ENCODE results near the gene EFCAB12.

EFCAB12 gene

GRCh38 chr3:129448186-129448895, 19.9 kb upstream of the EFCAB12 start:
- no peak for DNase-seq (ENCODE audit: low read depth)
- no peak overlapping the region for H3K4me3 ChIP-seq (ENCODE audit: low read depth, low read length)

DNA sequence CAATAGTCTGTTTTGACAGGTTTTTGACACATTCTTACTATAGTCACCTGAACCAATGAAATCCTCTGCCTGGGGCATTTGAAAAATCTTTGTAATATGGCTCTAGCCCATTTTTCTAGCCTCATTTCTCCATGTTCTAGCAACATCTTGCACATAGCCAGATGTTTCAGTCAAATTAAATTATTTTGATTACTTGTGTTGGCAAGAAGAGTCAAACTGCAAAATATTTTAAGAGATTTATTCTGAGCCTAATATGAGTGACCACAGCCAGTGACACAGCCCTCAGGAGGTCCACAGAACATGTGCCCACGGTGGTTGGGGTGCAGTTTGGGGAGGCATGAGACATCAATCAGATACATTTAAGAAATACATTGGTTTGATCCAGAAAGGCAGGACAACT, 18.5 kb upstream of the EFCAB12 start:
- no peak for DNase-seq (ENCODE audit: low read depth)
- no peak overlapping the region for H3K4me3 ChIP-seq (ENCODE audit: low read depth, low read length)

DNA sequence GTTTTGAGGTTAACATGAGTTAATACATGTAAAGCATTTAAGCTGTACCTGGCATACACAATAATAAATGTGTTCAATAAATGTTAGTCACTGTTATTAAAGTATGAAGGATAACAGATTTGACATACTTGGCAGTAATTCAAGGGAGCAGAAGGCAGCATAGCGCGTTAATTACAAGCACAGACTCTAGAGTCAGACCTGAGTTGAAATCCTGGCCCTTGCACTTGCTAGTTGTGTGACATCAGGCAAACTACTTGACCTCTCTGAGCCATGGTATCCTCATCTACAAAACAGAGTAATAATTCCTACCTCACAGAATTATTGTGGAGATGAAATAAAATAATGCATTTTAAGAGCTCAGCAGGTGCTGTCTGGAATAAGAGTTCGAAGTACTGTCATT, 17.0 kb upstream of the EFCAB12 start:
- H3K4me3 ChIP-seq (ENCODE audit: low read depth, low read length): no peak overlapping the region
- DNase-seq (ENCODE audit: low read depth): no peak

DNA sequence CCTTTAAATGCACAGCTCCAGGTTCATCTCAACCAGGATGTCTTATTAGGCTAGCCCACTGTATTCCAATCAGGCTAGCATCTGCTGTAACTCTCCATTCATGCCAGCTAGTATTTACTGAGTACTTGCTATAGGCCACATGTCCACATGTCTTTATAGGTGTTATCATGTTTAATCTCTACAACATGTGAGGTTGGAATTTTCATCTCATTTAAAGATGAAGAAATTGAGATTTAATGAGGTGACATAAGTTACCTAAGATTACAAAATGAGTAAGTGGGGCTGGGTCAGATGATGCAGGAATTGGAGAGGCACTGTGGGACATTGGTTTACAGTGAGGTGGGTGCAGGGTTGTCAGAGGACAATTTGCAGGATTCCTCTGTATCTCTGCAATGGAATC, 14.5 kb upstream of the EFCAB12 start:
- no peak overlapping the region for H3K4me3 ChIP-seq (ENCODE audit: low read depth, low read length)
- DNase-seq (ENCODE audit: low read depth): no peak

DNA sequence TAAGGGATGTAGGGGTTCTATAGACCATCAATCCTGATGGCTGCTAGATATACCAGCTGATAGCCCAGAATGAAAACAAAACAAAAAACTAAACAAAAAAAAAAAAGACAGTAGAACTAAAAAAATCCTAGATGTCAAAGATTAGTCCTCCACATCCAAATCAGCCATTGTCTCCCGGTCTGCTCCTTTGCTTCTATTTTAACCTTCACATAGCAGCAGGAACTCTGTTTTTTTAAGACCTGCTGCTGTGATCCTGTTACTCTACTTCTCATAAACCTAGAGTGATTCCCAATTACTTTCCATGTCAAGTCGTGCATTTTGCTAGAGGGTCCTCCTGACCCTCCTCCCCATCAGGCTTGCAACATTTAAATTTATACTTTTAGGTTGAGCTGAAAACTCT, 14.1 kb upstream of the EFCAB12 start:
- no peak for DNase-seq (ENCODE audit: low read depth)
- H3K4me3 ChIP-seq (ENCODE audit: low read depth, low read length): no peak overlapping the region

DNA sequence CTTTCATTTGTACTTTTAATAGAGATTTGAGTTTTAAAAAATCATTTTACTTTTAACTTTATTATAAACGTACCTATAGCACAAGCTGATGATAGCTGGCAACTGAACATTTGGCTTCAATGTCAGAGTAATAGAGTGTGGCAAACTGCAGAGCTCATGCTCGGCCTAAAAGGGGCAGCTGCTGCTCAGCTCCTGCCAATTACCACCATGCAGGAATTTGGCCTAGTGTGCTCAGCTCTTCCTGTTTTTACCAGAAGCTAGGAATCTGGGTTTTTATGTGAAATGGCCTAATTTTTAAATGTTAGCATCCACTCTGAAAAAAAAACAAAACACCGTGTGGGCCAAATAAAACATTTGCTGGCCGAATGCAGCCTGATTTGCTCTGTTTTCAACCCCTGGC, 13.3 kb upstream of the EFCAB12 start:
- H3K4me3 ChIP-seq (ENCODE audit: low read depth, low read length): peak overlapping the region; percentile 24
- DNase-seq (ENCODE audit: low read depth): no peak

DNA sequence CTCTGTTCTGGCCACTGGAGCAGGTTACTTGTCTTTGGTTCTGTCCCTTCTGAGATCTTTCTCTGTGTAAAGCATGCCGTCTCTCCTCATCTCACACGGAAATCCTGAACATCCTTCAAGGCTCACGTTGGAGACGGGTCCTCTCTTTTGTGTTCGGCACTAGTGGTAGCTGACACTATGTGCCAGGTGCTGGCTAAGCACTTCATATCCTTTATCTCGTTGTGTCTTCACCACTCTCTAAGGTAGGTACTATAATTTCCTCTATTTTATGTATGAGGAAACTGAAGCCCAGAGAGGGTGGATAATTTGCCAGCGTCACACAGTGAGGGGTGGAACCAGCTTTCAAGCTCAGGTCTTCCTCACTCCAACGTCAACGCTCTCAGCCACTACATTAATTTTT, 12.8 kb upstream of the EFCAB12 start:
- H3K4me3 ChIP-seq (ENCODE audit: low read depth, low read length): peak overlapping the region; percentile 100
- DNase-seq (ENCODE audit: low read depth): no peak

GRCh38 chr3:129440618-129441190, 12.3 kb upstream of the EFCAB12 start:
- peak overlapping the region; percentile 100 for H3K4me3 ChIP-seq (ENCODE audit: low read depth, low read length)
- DNase-seq (ENCODE audit: low read depth): no peak

GRCh38 chr3:129439817-129440617, 11.6 kb upstream of the EFCAB12 start, which contains the start of the genes IFT122 and MBD4:
Gene IFT122 (plus strand): TSS chr3:129440224. CDS start chr3:129440331, 107 bp downstream.
Gene MBD4 (minus strand): TSS chr3:129439948. CDS start chr3:129439833, 115 bp downstream.
- peak within 1 kb of the TSS; percentile 100 for H3K4me3 ChIP-seq (ENCODE audit: low read depth, low read length)
- DNase-seq (ENCODE audit: low read depth): peak; percentile 99

DNA sequence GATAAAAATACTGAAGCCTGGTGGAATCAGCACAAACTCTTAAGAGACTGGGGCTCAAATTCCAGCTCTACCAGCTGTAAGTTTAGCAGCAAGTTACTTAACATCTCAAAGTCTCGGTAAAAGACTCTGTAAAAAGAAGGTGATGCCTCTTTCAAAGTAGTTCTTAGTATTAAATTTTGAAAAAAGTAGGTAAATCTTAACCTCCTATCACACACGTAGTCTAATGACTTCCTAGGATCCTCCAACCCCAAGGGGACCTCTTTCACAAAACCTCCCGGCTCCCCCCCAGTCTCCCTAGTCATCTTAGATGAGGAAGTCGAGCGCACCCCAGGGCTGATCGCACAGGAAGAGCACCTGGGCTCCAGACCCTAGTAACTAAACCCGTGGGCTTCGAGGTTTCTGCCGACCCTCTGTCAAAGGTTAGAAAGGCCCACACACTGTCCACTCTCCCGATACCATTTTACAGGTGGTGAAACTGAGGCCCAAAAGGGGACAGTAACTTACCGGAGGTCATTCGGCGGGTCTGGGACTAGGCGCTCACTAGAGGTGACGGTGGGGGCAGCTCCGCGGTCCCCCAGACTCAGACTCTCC, 10.9 kb upstream of the EFCAB12 start:
- no peak for DNase-seq (ENCODE audit: low read depth)
- peak overlapping the region; percentile 100 for H3K4me3 ChIP-seq (ENCODE audit: low read depth, low read length)

- no peak for DNase-seq (ENCODE audit: low read depth)
- no peak overlapping the region for H3K4me3 ChIP-seq (ENCODE audit: low read depth, low read length)
Measured at GRCh38 chr3:129435367-129435766, 6.9 kb upstream of the EFCAB12 start.

DNA sequence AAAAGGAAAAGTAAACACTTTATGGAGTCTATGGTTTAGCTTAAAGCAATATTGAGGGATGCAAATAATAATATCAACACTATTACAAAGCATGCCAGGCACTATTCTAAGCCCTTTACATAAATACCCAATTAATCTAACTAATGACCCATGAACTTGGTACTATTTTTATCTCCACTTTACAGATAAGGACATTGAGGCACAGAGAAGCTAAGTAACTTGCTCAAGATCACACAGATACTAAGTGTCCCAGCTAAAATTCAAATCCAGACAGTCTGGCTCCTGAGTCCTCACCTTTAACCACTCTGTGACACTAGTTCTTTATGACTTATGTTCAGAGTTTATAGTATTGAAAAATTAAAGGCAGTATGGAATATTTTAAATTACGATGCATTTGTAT, 5.7 kb upstream of the EFCAB12 start:
- no peak overlapping the region for H3K4me3 ChIP-seq (ENCODE audit: low read depth, low read length)
- DNase-seq (ENCODE audit: low read depth): no peak

- no peak for DNase-seq (ENCODE audit: low read depth)
Measured at GRCh38 chr3:129433565-129433964, 5.1 kb upstream of the EFCAB12 start.

DNA sequence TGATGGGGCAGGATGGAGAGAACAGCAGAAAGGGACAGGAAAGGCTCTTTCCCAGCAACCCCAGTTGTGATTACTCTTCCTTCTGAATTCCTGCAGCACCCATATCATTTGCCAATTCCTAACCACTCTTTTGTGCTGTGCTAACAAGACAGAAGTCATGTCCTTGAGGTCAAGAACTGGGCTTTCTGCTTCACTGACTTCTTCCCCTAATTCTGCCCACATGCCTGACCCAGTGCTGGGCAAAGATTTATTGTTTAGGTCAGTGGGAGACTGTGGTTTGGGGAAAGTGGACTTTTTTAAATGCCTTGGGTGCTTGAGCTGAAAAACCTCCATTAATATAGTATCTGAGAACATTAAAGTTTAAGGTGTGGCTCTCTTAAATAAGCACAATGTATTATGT, 4.2 kb upstream of the EFCAB12 start:
- no peak overlapping the region for H3K4me3 ChIP-seq (ENCODE audit: low read depth, low read length)

More at GRCh38 chr3:129433565-129433964, 5.1 kb upstream of the EFCAB12 start:
- H3K4me3 ChIP-seq (ENCODE audit: low read depth, low read length): no peak overlapping the region

GRCh38 chr3:129432036-129432435, 3.6 kb upstream of the EFCAB12 start:
- no peak for DNase-seq (ENCODE audit: low read depth)
- no peak overlapping the region for H3K4me3 ChIP-seq (ENCODE audit: low read depth, low read length)

More for the DNA sequence above, 4.2 kb upstream of the EFCAB12 start:
- DNase-seq (ENCODE audit: low read depth): no peak

DNA sequence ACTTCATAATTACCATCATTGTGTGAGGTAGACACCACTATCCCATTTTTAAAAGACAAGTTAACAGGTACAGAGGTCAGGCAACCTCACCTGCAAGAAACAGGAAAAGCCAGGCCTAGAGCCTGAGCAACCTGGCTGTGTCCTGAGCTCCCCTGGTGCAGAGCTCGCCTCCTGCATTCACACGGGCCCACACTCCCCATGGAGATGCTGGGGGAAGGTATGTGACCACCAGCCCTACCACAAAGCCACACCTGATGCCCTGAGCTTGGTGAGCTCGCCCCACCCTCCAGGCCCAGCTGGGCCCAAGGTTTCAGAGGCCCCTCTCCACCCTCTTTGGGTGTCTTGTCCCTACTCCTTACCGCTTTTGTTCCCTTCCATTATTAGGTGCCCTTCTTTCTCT, 1.2 kb upstream of the EFCAB12 start:
- DNase-seq (ENCODE audit: low read depth): no peak
- no peak overlapping the region for H3K4me3 ChIP-seq (ENCODE audit: low read depth, low read length)

DNA sequence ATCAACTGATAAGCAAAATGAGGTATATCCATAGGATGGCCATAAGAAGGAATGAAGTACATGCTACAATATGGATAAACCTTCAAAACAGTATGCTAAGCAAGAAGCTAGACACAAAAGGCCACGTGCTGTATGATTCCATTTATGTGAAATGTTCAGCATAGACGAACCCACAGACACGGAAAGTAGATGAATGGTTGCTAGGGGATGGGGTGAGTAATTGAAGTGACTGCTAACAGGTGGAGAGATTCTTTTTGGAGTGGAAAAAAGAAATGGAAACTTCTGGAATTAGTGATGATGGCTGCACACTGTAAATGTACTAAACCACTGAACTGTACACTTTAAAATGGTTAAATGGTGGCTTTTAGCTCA, 630 bp upstream of the EFCAB12 start:
- DNase-seq (ENCODE audit: low read depth): no peak
- no peak overlapping the region for H3K4me3 ChIP-seq (ENCODE audit: low read depth, low read length)

DNA sequence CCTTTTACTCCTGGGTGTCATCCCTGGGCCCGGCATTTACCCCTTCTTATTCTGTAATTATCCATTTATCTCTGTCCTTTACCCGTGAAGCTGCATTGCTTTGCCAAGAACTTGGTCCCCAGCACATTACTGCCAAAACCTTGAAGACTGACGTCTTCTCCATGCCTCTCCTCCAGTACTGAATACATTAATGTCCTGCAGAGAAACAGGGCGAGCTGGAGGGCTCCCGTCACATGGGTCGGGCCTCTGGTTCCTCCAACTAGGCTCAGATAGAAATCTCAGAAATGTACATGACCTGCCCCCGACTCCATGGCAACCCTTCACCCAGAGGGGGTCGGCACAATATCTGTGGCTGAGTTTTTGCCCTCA, 445 bp downstream of the EFCAB12 start:
- no peak for DNase-seq (ENCODE audit: low read depth)
- peak overlapping the region; percentile 59 for H3K4me3 ChIP-seq (ENCODE audit: low read depth, low read length)

DNA sequence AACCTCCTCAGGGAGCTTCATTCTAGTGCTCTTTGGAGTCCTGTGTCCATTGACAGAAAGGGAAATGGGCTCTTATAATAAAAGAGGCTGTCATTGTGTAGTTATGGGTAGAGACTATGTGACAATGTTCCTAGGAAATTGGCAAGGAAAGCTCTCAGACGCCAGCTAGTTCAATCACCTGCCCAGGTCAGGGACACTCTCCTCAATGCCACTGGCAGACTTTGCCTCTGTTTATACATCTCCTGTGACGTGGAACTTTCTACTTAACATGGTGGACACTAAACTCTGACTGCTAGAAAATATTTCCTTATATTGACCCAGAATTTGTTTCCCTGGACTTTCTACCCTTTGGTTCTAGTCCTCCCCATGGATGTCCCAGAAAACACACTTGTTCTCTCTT, 2.8 kb downstream of the EFCAB12 start:
- no peak overlapping the region for H3K4me3 ChIP-seq (ENCODE audit: low read depth, low read length)
- DNase-seq (ENCODE audit: low read depth): no peak

DNA sequence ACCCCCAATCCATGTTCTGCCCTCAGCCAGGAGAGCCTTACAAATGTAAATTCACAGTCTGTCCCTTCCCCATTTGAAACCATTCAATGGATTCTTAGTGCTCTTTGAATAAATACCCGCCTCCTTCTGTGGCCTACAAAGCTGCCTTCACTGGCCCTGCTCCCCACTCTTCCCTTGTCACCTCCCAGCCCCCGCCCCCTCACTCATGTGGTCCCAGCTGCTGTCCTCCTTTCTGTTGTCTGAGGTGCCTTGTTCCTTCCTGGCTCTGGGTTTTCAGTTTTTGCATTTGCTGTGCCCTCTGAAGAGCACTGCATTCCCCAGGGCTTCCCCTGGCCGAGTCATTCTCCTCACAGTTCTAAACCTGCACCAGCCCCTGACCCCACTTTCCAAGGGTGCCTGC, 3.2 kb downstream of the EFCAB12 start:
- no peak for DNase-seq (ENCODE audit: low read depth)
- no peak overlapping the region for H3K4me3 ChIP-seq (ENCODE audit: low read depth, low read length)

All from skeletal muscle cell (primary cell).